Endothelial cell of umbilical vein (primary cell): ENCODE measurements around the gene BACH2.

Experiments used
- CTCF ChIP-seq, 2 donors: IDR thresholded peaks; 1 replicate in 1 of 2; 2 replicates in 1 of 2; pipeline ENCODE4 v1.5.1; 2011; ENCODE audit warnings: low read length in 2 of 2, mild to moderate bottlenecking in 2 of 2, moderate library complexity in 2 of 2, control low read depth in 1 of 2, inconsistent platforms in 1 of 2, low read depth in 1 of 2; ENCODE audit not compliant: insufficient read depth in 1 of 2; ENCODE audit errors: extremely low read depth in 1 of 2
- EZH2 ChIP-seq: IDR thresholded peaks from 2 replicates; pipeline ENCODE4 v1.6.1; 2012; ENCODE audit warnings: borderline replicate concordance, low read depth, mild to moderate bottlenecking, moderate library complexity, low read length, inconsistent platforms; ENCODE audit not compliant: severe bottlenecking
- FOS ChIP-seq: IDR thresholded peaks from 2 replicates; pipeline ENCODE4 v1.6.1; 2011; ENCODE audit warnings: mild to moderate bottlenecking, low read length, moderate library complexity, borderline replicate concordance; ENCODE audit not compliant: insufficient read depth
- GATA2 ChIP-seq: IDR thresholded peaks from 2 replicates; pipeline ENCODE4 v1.7.0; 2011; ENCODE audit warnings: low read depth, mild to moderate bottlenecking, moderate library complexity, mixed read lengths, low read length; ENCODE audit not compliant: insufficient read length, insufficient read depth
- JUN ChIP-seq: IDR thresholded peaks from 2 replicates; pipeline ENCODE4 v1.6.1; 2011; ENCODE audit warnings: borderline replicate concordance, low read depth; ENCODE audit not compliant: insufficient read length, insufficient read depth
- MYC ChIP-seq: IDR thresholded peaks from one replicate; pipeline ENCODE4 v1.6.1; 2011; ENCODE audit warnings: mild to moderate bottlenecking, low read depth, low read length
- POLR2A ChIP-seq: IDR thresholded peaks from 2 replicates; pipeline ENCODE4 v1.6.1; 2012; ENCODE audit warnings: low read depth, mild to moderate bottlenecking, control low read depth, low read length
- POLR2AphosphoS5 ChIP-seq: IDR thresholded peaks from 2 replicates; pipeline ENCODE4 v1.6.1; 2012; ENCODE audit warnings: low read depth, mild to moderate bottlenecking, control low read depth, low read length, moderate library complexity; ENCODE audit not compliant: insufficient read depth
- TF ChIP-seq, protein P1 (sequence below): IDR thresholded peaks from 2 replicates; pipeline ENCODE4 v1.6.1; 2011; ENCODE audit not compliant: insufficient read depth, insufficient read length

DNA sequence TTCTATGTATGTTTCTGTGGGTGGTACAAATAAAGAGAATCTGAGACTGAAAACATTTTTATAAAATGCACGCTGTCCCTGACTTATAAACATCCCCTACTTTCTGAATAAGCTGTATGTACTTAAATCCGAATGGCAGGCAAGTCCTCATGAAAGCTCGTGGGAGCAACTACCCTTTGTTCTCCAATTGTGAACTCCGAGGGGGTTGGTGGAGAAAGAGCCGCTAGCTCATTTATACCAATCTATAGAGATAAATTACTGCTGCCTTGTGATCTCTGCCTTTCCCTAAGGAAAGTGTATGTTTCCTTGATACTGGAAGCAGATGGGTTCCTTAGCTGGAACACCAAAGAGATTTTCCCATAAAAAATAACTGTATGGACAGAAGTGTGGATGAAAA lies 317.9 kb downstream of the BACH2 start:
- no peak for TF ChIP-seq CTCF (IDR thresholded peaks at IDR 0.05; ENCODE audit: extremely low read depth in 1 of 2, insufficient read depth in 1 of 2, low read depth in 1 of 2, low read length in 2 of 2)
- TF ChIP-seq POLR2AphosphoS5, result no peak
- no peak for TF ChIP-seq MYC
- TF ChIP-seq POLR2A, result no peak
- TF ChIP-seq, protein P1, sequence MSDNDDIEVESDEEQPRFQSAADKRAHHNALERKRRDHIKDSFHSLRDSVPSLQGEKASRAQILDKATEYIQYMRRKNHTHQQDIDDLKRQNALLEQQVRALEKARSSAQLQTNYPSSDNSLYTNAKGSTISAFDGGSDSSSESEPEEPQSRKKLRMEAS, result no peak
- TF ChIP-seq JUN, result no peak
- no peak for TF ChIP-seq EZH2
- no peak for TF ChIP-seq GATA2
- no peak for TF ChIP-seq FOS
